Middle frontal gyrus (tissue), 1 donor: ENCODE results near the gene NFATC2.
"Not testable (repeated sequence)": the region's sequence is repeated elsewhere in the genome, so short reads cannot be mapped to it uniquely, and the experiment has no call there.

Source experiments
- DNase-seq: peaks from one replicate; pipeline ENCODE4 v3.0.0-alpha.2; 2015; ENCODE audit warnings: low spot score; ENCODE audit errors: extremely low spot score

The NFATC2 gene

GRCh38 chr20:51540580-51540979, 1.9 kb downstream of the NFATC2 start:
- no peak for DNase-seq

GRCh38 chr20:51540074-51540473, 2.4 kb downstream of the NFATC2 start:
- not testable (repeated sequence) for DNase-seq

GRCh38 chr20:51536116-51537069, 6.1 kb downstream of the NFATC2 start:
- DNase-seq: no peak

- DNase-seq: no peak
Measured at GRCh38 chr20:51535674-51536073, 6.8 kb downstream of the NFATC2 start.

GRCh38 chr20:51535075-51535386, 7.5 kb downstream of the NFATC2 start:
- DNase-seq: no peak

GRCh38 chr20:51533291-51534172, 9.0 kb downstream of the NFATC2 start:
- DNase-seq: no peak

GRCh38 chr20:51532577-51533191, 9.8 kb downstream of the NFATC2 start:
- DNase-seq: no peak

- DNase-seq: no peak
Measured at GRCh38 chr20:51531712-51532456, 10.6 kb downstream of the NFATC2 start.

GRCh38 chr20:51531141-51531710, 11.3 kb downstream of the NFATC2 start:
- no peak for DNase-seq

GRCh38 chr20:51529758-51530157, 12.8 kb downstream of the NFATC2 start:
- DNase-seq: no peak

- no peak for DNase-seq
Measured at GRCh38 chr20:51529081-51529681, 13.3 kb downstream of the NFATC2 start.

GRCh38 chr20:51528263-51529027, 14.1 kb downstream of the NFATC2 start:
- DNase-seq: no peak

- DNase-seq: no peak
Measured at GRCh38 chr20:51526754-51527153, 15.8 kb downstream of the NFATC2 start.

GRCh38 chr20:51526106-51526470, 16.4 kb downstream of the NFATC2 start:
- DNase-seq: no peak

- no peak for DNase-seq
Measured at GRCh38 chr20:51525241-51526105, 17.0 kb downstream of the NFATC2 start.

GRCh38 chr20:51523276-51524013, 19.1 kb downstream of the NFATC2 start:
- DNase-seq: no peak

- no peak for DNase-seq
Measured at GRCh38 chr20:51522207-51522606, 20.3 kb downstream of the NFATC2 start.

- no peak for DNase-seq
Measured at GRCh38 chr20:51517839-51518238, 24.7 kb downstream of the NFATC2 start.
